Measurements from ENCODE around the gene SEMA4D. TPM values are rescaled to one million over a fixed set of nuclear protein-coding genes. Genes with fewer than 3 reads are reported as not detected.
A peak's percentile ranks its signal among the peaks of the same experiment; 100 is the strongest.

The SEMA4D gene
- total and polyA plus RNA-seq, 4 donors = 1.4 to 26.2 (median 13.5) TPM

- ATAC-seq (ENCODE audit: low FRiP score) (no peak), DNase-seq (peak in 1 of 2 donors; percentile 60)
- no peak overlapping the region for H3K27ac ChIP-seq (ENCODE audit: low read depth in 1 of 2, low read length in 2 of 2)
These were observed 44.5 kb downstream of the SEMA4D start for GRCh38 chr9:89453452-89453851.

GRCh38 chr9:89452561-89452960, 45.4 kb downstream of the SEMA4D start:
- peak in 1 of 2 donors; percentile 55 for DNase-seq
- intact Hi-C loops (cut with DNase I) = no loop called here
- no peaks in the 10 kb centered on the region for H3K36me3 ChIP-seq (ENCODE audit: control insufficient read depth in 1 of 2, insufficient read depth in 2 of 2, low read length in 1 of 2)
- no peak overlapping the region for H3K27ac ChIP-seq (ENCODE audit: low read depth in 1 of 2, low read length in 2 of 2)
- no peak overlapping the region for H3K4me3 ChIP-seq (ENCODE audit: low read length in 2 of 2)
- no peaks in the 10 kb centered on the region for H3K9me3 ChIP-seq (ENCODE audit: control insufficient read depth, low read length)
- WGBS, 2 donors = 98 to 100% methylated on average over 7 of the region's 7 CpGs
- H3K4me1 ChIP-seq (ENCODE audit: control insufficient read depth in 1 of 2, insufficient read depth in 2 of 2, low read length in 2 of 2) = no peaks in the 10 kb centered on the region
- no peaks in the 10 kb centered on the region for H3K27me3 ChIP-seq (ENCODE audit: control insufficient read depth in 1 of 2, insufficient read depth in 2 of 2, low read length in 1 of 2)
- no peak for ATAC-seq (ENCODE audit: low FRiP score)

More at GRCh38 chr9:89453452-89453851, 44.5 kb downstream of the SEMA4D start:
- no peaks in the 10 kb centered on the region for H3K36me3 ChIP-seq (ENCODE audit: control insufficient read depth in 1 of 2, insufficient read depth in 2 of 2, low read length in 1 of 2)
- H3K4me1 ChIP-seq (ENCODE audit: control insufficient read depth in 1 of 2, insufficient read depth in 2 of 2, low read length in 2 of 2) = no peaks in the 10 kb centered on the region
- intact Hi-C loops (cut with DNase I) = no loop called here
- WGBS, 2 donors = 84 to 87% methylated on average over 11 of the region's 11 CpGs
- H3K27me3 ChIP-seq (ENCODE audit: control insufficient read depth in 1 of 2, insufficient read depth in 2 of 2, low read length in 1 of 2) = no peaks in the 10 kb centered on the region
- H3K4me3 ChIP-seq (ENCODE audit: low read length in 2 of 2) = no peak overlapping the region
- H3K9me3 ChIP-seq (ENCODE audit: control insufficient read depth, low read length) = no peaks in the 10 kb centered on the region

GRCh38 chr9:89450213-89450612, 47.7 kb downstream of the SEMA4D start:
- Histone ChIP-seq H3K4me3 (ENCODE audit: low read length in 2 of 2) (no peak overlapping the region), H3K36me3 (ENCODE audit: control insufficient read depth in 1 of 2, insufficient read depth in 2 of 2, low read length in 1 of 2) (no peaks in the 10 kb centered on the region), H3K4me1 (ENCODE audit: control insufficient read depth in 1 of 2, insufficient read depth in 2 of 2, low read length in 2 of 2) (no peaks in the 10 kb centered on the region), H3K27ac (ENCODE audit: low read depth in 1 of 2, low read length in 2 of 2) (no peak overlapping the region), H3K27me3 (ENCODE audit: control insufficient read depth in 1 of 2, insufficient read depth in 2 of 2, low read length in 1 of 2) (no peaks in the 10 kb centered on the region), H3K9me3 (ENCODE audit: control insufficient read depth, low read length) (no peaks in the 10 kb centered on the region)
- 90 to 97% methylated on average over 2 of the region's 2 CpGs for WGBS, 2 donors
- intact Hi-C loops (cut with DNase I) = no loop called here
- no peak for DNase-seq
- ATAC-seq (ENCODE audit: low FRiP score) = no peak

GRCh38 chr9:89449261-89449671, 48.6 kb downstream of the SEMA4D start:
- no peak overlapping the region for H3K27ac ChIP-seq (ENCODE audit: low read depth in 1 of 2, low read length in 2 of 2)

GRCh38 chr9:89448821-89449220, 49.1 kb downstream of the SEMA4D start:
- peak in 1 of 2 donors; percentile 37 for DNase-seq
- no peaks in the 10 kb centered on the region for H3K36me3 ChIP-seq (ENCODE audit: control insufficient read depth in 1 of 2, insufficient read depth in 2 of 2, low read length in 1 of 2)
- 77 to 83% methylated on average over 8 of the region's 8 CpGs for WGBS, 2 donors

More at GRCh38 chr9:89449261-89449671, 48.6 kb downstream of the SEMA4D start:
- DNase-seq (peak in 1 of 2 donors; percentile 62), ATAC-seq (ENCODE audit: low FRiP score) (no peak)
- Histone ChIP-seq H3K36me3 (ENCODE audit: control insufficient read depth in 1 of 2, insufficient read depth in 2 of 2, low read length in 1 of 2) (no peaks in the 10 kb centered on the region), H3K4me3 (ENCODE audit: low read length in 2 of 2) (no peak overlapping the region), H3K27me3 (ENCODE audit: control insufficient read depth in 1 of 2, insufficient read depth in 2 of 2, low read length in 1 of 2) (no peaks in the 10 kb centered on the region), H3K9me3 (ENCODE audit: control insufficient read depth, low read length) (no peaks in the 10 kb centered on the region), H3K4me1 (ENCODE audit: control insufficient read depth in 1 of 2, insufficient read depth in 2 of 2, low read length in 2 of 2) (no peaks in the 10 kb centered on the region)
- intact Hi-C loops (cut with DNase I) = no loop called here
- WGBS, 2 donors = 90 to 91% methylated on average over 17 of the region's 17 CpGs

GRCh38 chr9:89448381-89448780, 49.5 kb downstream of the SEMA4D start:
- H3K27ac ChIP-seq (ENCODE audit: low read depth in 1 of 2, low read length in 2 of 2) = no peak overlapping the region
- H3K27me3 ChIP-seq (ENCODE audit: control insufficient read depth in 1 of 2, insufficient read depth in 2 of 2, low read length in 1 of 2) = no peaks in the 10 kb centered on the region
- intact Hi-C loops (cut with DNase I) = no loop called here
- no peaks in the 10 kb centered on the region for H3K9me3 ChIP-seq (ENCODE audit: control insufficient read depth, low read length)
- no peaks in the 10 kb centered on the region for H3K4me1 ChIP-seq (ENCODE audit: control insufficient read depth in 1 of 2, insufficient read depth in 2 of 2, low read length in 2 of 2)
- DNase-seq (peak in 1 of 2 donors; percentile 58), ATAC-seq (ENCODE audit: low FRiP score) (no peak)
- no peak overlapping the region for H3K4me3 ChIP-seq (ENCODE audit: low read length in 2 of 2)
- no peaks in the 10 kb centered on the region for H3K36me3 ChIP-seq (ENCODE audit: control insufficient read depth in 1 of 2, insufficient read depth in 2 of 2, low read length in 1 of 2)
- WGBS, 2 donors = 73 to 78% methylated on average over 11 of the region's 11 CpGs

More at GRCh38 chr9:89448821-89449220, 49.1 kb downstream of the SEMA4D start:
- H3K4me3 ChIP-seq (ENCODE audit: low read length in 2 of 2) = no peak overlapping the region
- H3K27ac ChIP-seq (ENCODE audit: low read depth in 1 of 2, low read length in 2 of 2) = no peak overlapping the region
- ATAC-seq (ENCODE audit: low FRiP score) = no peak
- no peaks in the 10 kb centered on the region for H3K4me1 ChIP-seq (ENCODE audit: control insufficient read depth in 1 of 2, insufficient read depth in 2 of 2, low read length in 2 of 2)
- no peaks in the 10 kb centered on the region for H3K27me3 ChIP-seq (ENCODE audit: control insufficient read depth in 1 of 2, insufficient read depth in 2 of 2, low read length in 1 of 2)
- H3K9me3 ChIP-seq (ENCODE audit: control insufficient read depth, low read length) = no peaks in the 10 kb centered on the region
- intact Hi-C loops (cut with DNase I) = no loop called here

- Histone ChIP-seq H3K27me3 (ENCODE audit: control insufficient read depth in 1 of 2, insufficient read depth in 2 of 2, low read length in 1 of 2) (no peaks in the 10 kb centered on the region), H3K4me3 (ENCODE audit: low read length in 2 of 2) (no peak overlapping the region), H3K36me3 (ENCODE audit: control insufficient read depth in 1 of 2, insufficient read depth in 2 of 2, low read length in 1 of 2) (no peaks in the 10 kb centered on the region), H3K9me3 (ENCODE audit: control insufficient read depth, low read length) (no peaks in the 10 kb centered on the region), H3K4me1 (ENCODE audit: control insufficient read depth in 1 of 2, insufficient read depth in 2 of 2, low read length in 2 of 2) (no peaks in the 10 kb centered on the region), H3K27ac (ENCODE audit: low read depth in 1 of 2, low read length in 2 of 2) (no peak overlapping the region)
- intact Hi-C loops (cut with DNase I) = no loop called here
- ATAC-seq (ENCODE audit: low FRiP score) = no peak
- 98 to 99% methylated on average over 8 of the region's 8 CpGs for WGBS, 2 donors
- peak in 1 of 2 donors; percentile 13 for DNase-seq
These were observed 50.5 kb downstream of the SEMA4D start for GRCh38 chr9:89447416-89447815.

- peak in 1 of 2 donors; percentile 28 for DNase-seq
- no peaks in the 10 kb centered on the region for H3K4me1 ChIP-seq (ENCODE audit: control insufficient read depth in 1 of 2, insufficient read depth in 2 of 2, low read length in 2 of 2)
- no peak overlapping the region for H3K27ac ChIP-seq (ENCODE audit: low read depth in 1 of 2, low read length in 2 of 2)
- peak; percentile 4 for ATAC-seq (ENCODE audit: low FRiP score)
- intact Hi-C loops (cut with DNase I) = no loop called here
- no peaks in the 10 kb centered on the region for H3K9me3 ChIP-seq (ENCODE audit: control insufficient read depth, low read length)
- H3K36me3 ChIP-seq (ENCODE audit: control insufficient read depth in 1 of 2, insufficient read depth in 2 of 2, low read length in 1 of 2) = no peaks in the 10 kb centered on the region
- WGBS, 2 donors = 91 to 94% methylated on average over 8 of the region's 8 CpGs
- no peaks in the 10 kb centered on the region for H3K27me3 ChIP-seq (ENCODE audit: control insufficient read depth in 1 of 2, insufficient read depth in 2 of 2, low read length in 1 of 2)
- no peak overlapping the region for H3K4me3 ChIP-seq (ENCODE audit: low read length in 2 of 2)
These were observed 51.0 kb downstream of the SEMA4D start for GRCh38 chr9:89446961-89447310.

GRCh38 chr9:89446261-89446960, 51.5 kb downstream of the SEMA4D start:
- no peaks in the 10 kb centered on the region for H3K27me3 ChIP-seq (ENCODE audit: control insufficient read depth in 1 of 2, insufficient read depth in 2 of 2, low read length in 1 of 2)
- no peak overlapping the region for H3K27ac ChIP-seq (ENCODE audit: low read depth in 1 of 2, low read length in 2 of 2)
- ATAC-seq (ENCODE audit: low FRiP score) = peak; percentile 8
- H3K9me3 ChIP-seq (ENCODE audit: control insufficient read depth, low read length) = no peaks in the 10 kb centered on the region
- H3K4me1 ChIP-seq (ENCODE audit: control insufficient read depth in 1 of 2, insufficient read depth in 2 of 2, low read length in 2 of 2) = no peaks in the 10 kb centered on the region
- WGBS, 2 donors = 90 to 94% methylated on average over 13 of the region's 13 CpGs
- DNase-seq = peak in 1 of 2 donors; percentile 37
- no peaks in the 10 kb centered on the region for H3K36me3 ChIP-seq (ENCODE audit: control insufficient read depth in 1 of 2, insufficient read depth in 2 of 2, low read length in 1 of 2)
- no peak overlapping the region for H3K4me3 ChIP-seq (ENCODE audit: low read length in 2 of 2)
- intact Hi-C loops (cut with DNase I) = no loop called here

Measured in aorta (tissue), 5 donors.